ENCODE data around the gene NELFB. TPM values are rescaled to one million over a fixed set of nuclear protein-coding genes. Genes with fewer than 3 reads are reported as not detected.

NELFB gene
- total RNA-seq, 1 experiment from 2014 or later, result 40.5 TPM

GRCh38 chr9:137320555-137321384, 65.6 kb downstream of the NELFB start:
- Mint-ChIP-seq H3K4me1 (ENCODE audit: insufficient read depth, unreplicated experiment) (no peaks in the 10 kb centered on the region), H3K27ac (ENCODE audit: low read depth, unreplicated experiment) (no peak overlapping the region), H3K36me3 (ENCODE audit: insufficient read depth, unreplicated experiment) (no peaks in the 10 kb centered on the region), H3K27me3 (ENCODE audit: insufficient read depth, unreplicated experiment) (no peaks in the 10 kb centered on the region), H3K4me3 (ENCODE audit: unreplicated experiment) (no peak overlapping the region), H3K9me3 (ENCODE audit: unreplicated experiment) (no peaks in the 10 kb centered on the region)
- no peak for TF ChIP-seq CTCF (IDR thresholded peaks at IDR 0.05; ENCODE audit: unreplicated experiment)
- CTCF ChIA-PET, result interaction anchor here (0.6 to 0.7 kb wide), 2 partner anchors 228 to 398 kb away, joined by 3 read pairs; no protein-coding TSS in a partner anchor
- POLR2A ChIA-PET, result no interaction called here
- intact Hi-C loops (cut with micrococcal nuclease), result no loop called here
- no peak for DNase-seq (ENCODE audit: unreplicated experiment)
- BruUV-seq (replicated peaks), result no TSS peak

GRCh38 chr9:137321726-137322361, 66.7 kb downstream of the NELFB start:
- Mint-ChIP-seq H3K4me3 (ENCODE audit: unreplicated experiment) (no peak overlapping the region), H3K9me3 (ENCODE audit: unreplicated experiment) (no peaks in the 10 kb centered on the region), H3K27me3 (ENCODE audit: insufficient read depth, unreplicated experiment) (no peaks in the 10 kb centered on the region), H3K4me1 (ENCODE audit: insufficient read depth, unreplicated experiment) (no peaks in the 10 kb centered on the region), H3K36me3 (ENCODE audit: insufficient read depth, unreplicated experiment) (no peaks in the 10 kb centered on the region), H3K27ac (ENCODE audit: low read depth, unreplicated experiment) (no peak overlapping the region)
- BruUV-seq (replicated peaks), result no TSS peak
- POLR2A ChIA-PET, result no interaction called here
- intact Hi-C loops (cut with micrococcal nuclease), result no loop called here
- no peak for TF ChIP-seq CTCF (IDR thresholded peaks at IDR 0.05; ENCODE audit: unreplicated experiment)
- CTCF ChIA-PET, result no interaction called here
- DNase-seq (ENCODE audit: unreplicated experiment), result no peak

Other genes with a start within 250 kb of the NELFB start
- 20.0 and 21.7 TPM in 2 replicates for gene ABCA2, start 227.1 kb upstream of the NELFB start, total RNA-seq (2022)
- gene FUT7, start 223.2 kb upstream of the NELFB start, total RNA-seq (2022), result 0.12 TPM in 1 of 2 replicates, not detected in the other
- 161 and 171 TPM in 2 replicates for gene NPDC1, start 209.2 kb upstream of the NELFB start, total RNA-seq (2022)
- gene ENTPD2, start 201.3 kb upstream of the NELFB start, total RNA-seq (2022), result 13.4 and 31.5 TPM in 2 replicates
- gene SAPCD2, start 184.8 kb upstream of the NELFB start, total RNA-seq (2022), result 5.7 and 15.7 TPM in 2 replicates
- gene UAP1L1, start 177.8 kb upstream of the NELFB start, total RNA-seq (2022), result 1.0 and 3.7 TPM in 2 replicates
- gene MAN1B1, start 168.3 kb upstream of the NELFB start, total RNA-seq (2022), result 46.5 and 49.1 TPM in 2 replicates
- 139 and 157 TPM in 2 replicates for gene DPP7, start 140.6 kb upstream of the NELFB start, total RNA-seq (2022)
- gene GRIN1, start 116.2 kb upstream of the NELFB start, total RNA-seq (2022), result 0.61 and 1.4 TPM in 2 replicates
- not detected in 2 replicates for gene LRRC26, start 85.3 kb upstream of the NELFB start, total RNA-seq (2022)
- not detected in 2 replicates for gene TMEM210, start 83.3 kb upstream of the NELFB start, total RNA-seq (2022)
- gene ANAPC2, start 66.8 kb upstream of the NELFB start, total RNA-seq (2022), result 42.1 and 43.6 TPM in 2 replicates
- gene SSNA1, start 66.7 kb upstream of the NELFB start, total RNA-seq (2022), result 81.4 and 82.6 TPM in 2 replicates
- gene TPRN, start 54.6 kb upstream of the NELFB start, total RNA-seq (2022), result 12.6 and 13.4 TPM in 2 replicates
- 31.4 and 35.6 TPM in 2 replicates for gene TMEM203, start 49.7 kb upstream of the NELFB start, total RNA-seq (2022)
- gene NDOR1, start 49.6 kb upstream of the NELFB start, total RNA-seq (2022), result 16.6 and 18.0 TPM in 2 replicates
- 2.5 and 3.1 TPM in 2 replicates for gene RNF208, start 33.1 kb upstream of the NELFB start, total RNA-seq (2022)
- 1.4 and 1.8 TPM in 2 replicates for gene CYSRT1, start 30.2 kb upstream of the NELFB start, total RNA-seq (2022)
- 0.16 and 0.44 TPM in 2 replicates for gene RNF224, start 27.8 kb upstream of the NELFB start, total RNA-seq (2022)
- not detected in 2 replicates for gene SLC34A3, start 24.4 kb upstream of the NELFB start, total RNA-seq (2022)
- gene TUBB4B, start 14.0 kb upstream of the NELFB start, total RNA-seq (2022), result 171 and 180 TPM in 2 replicates
- gene STPG3, start 4.0 kb upstream of the NELFB start, total RNA-seq (2022), result not detected in 2 replicates
- 20.6 and 21.9 TPM in 2 replicates for gene TOR4A, start 22.4 kb downstream of the NELFB start, total RNA-seq (2022)
- gene NRARP, start 46.9 kb downstream of the NELFB start, total RNA-seq (2022), result 1.4 and 2.2 TPM in 2 replicates
- gene EXD3, start 167.8 kb downstream of the NELFB start, total RNA-seq (2022), result 17.1 and 23.9 TPM in 2 replicates
- 8.2 and 8.9 TPM in 2 replicates for gene NOXA1, start 168.1 kb downstream of the NELFB start, total RNA-seq (2022)
- gene ENTPD8, start 186.0 kb downstream of the NELFB start, total RNA-seq (2022), result not detected in 2 replicates
- 37.8 and 43.1 TPM in 2 replicates for gene NSMF, start 204.0 kb downstream of the NELFB start, total RNA-seq (2022)